ENCODE data around the gene YPEL5. TPM values are rescaled to one million over a fixed set of nuclear protein-coding genes. Genes with fewer than 3 reads are reported as not detected.
"Not testable (repeated sequence)": the region's sequence is repeated elsewhere in the genome, so short reads cannot be mapped to it uniquely, and the experiment has no call there.

YPEL5 gene
- total RNA-seq = 10 to 100 TPM; 52.0 to 88.8 (median 73.8) TPM
- 10 to 100 TPM; 35.5 to 38.3 TPM for polyA plus RNA-seq
- long read RNA-seq, donor 1, transcript YPEL5-202 (4 exons, 2,499 nt) = minor isoform, 5 of 79 reads
- long read RNA-seq, donor 1, transcript YPEL5-203 (5 exons, 2,560 nt) = minor isoform, 7 of 79 reads
- long read RNA-seq, donor 1, transcript YPEL5-201 (3 exons, 2,182 nt) = major isoform, 49 of 79 reads
- long read RNA-seq, donor 1, partial matches to known transcripts = 0 of 79 reads
- long read RNA-seq, donor 1, other reads (novel, unspliced or antisense) = 17 of 79 reads
- long read RNA-seq, donor 2, transcript YPEL5-201 (3 exons, 2,182 nt) = major isoform, 36 of 60 reads
- long read RNA-seq, donor 2, partial matches to known transcripts = 1 of 60 reads
- long read RNA-seq, donor 2, other reads (novel, unspliced or antisense) = 17 of 60 reads
- long read RNA-seq, donor 3, transcript YPEL5-201 (3 exons, 2,182 nt) = major isoform, 131 of 182 reads
- long read RNA-seq, donor 3, transcript YPEL5-202 (4 exons, 2,499 nt) = minor isoform, 7 of 182 reads
- long read RNA-seq, donor 3, partial matches to known transcripts = 4 of 182 reads
- long read RNA-seq, donor 3, other reads (novel, unspliced or antisense) = 31 of 182 reads

DNA sequence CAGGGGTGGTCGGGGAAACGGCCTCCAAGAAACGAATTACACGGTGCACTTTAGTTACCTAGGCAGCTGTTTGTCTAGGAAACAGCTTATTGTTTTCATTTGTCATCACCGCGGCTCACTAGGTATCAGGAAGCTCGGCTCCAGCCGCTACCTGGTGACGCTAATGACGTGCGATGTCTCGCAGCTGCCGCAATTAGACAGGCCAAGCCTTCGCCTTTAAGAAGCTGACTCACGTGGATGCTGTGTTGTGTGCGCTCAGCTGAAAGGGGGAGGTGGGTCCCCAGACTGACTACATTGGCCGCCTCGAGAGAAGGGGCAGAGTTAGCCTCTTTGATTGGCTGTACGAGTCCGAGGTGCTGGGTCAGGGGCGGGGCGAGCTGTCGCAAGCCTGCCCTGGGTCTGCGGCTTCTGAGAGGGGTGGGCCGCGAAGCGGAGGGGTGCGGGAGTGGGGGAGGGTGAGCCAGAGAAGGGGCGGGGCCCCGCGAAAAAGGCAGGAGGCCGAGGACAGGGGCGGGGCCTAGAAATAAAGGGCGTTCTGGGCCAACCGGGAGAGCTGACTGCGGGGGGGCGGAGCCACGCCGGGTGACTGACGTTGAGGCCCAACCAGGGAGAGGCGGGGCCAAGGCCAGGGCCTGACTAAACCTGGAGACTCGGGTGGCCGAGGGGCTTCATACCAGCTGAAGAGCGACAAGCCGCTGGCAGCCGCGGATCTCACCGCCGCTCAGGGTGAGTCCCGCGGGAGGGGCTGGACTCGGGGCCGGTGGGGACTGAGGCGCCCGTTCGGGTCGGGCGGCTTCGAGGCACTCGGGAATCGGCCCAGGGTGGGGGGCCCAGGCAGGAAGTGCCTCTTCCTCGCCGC lies at the start of gene YPEL5:
Gene YPEL5 (plus strand): TSS at position 671 of the 859 bp plus-strand sequence. CDS start 9,645 bp downstream, outside the sequence.
- DNase-seq (peak; percentile 99), ATAC-seq (peak; percentile 95 to 99 (median 98))
- Histone ChIP-seq H3K27me3 (no peaks in the 10 kb centered on the region), H3K4me3 (peak within 1 kb of the TSS; percentile 73 to 99 (median 98)), H3K36me3 (peaks cover 0 to 32% (median 0%) of the 10 kb centered on the region in 9 donors), H3K27ac (peak within 1 kb of the TSS; percentile 93 to 100 (median 99)), H3K4me1 (peaks cover 11 to 47% (median 36%) of the 10 kb centered on the region in 9 donors), H3K9me3 (no peaks in the 10 kb centered on the region)
- WGBS, 2 donors = 0 to 1% methylated on average over 60 to 63 of the region's 63 CpGs
- intact Hi-C loops (cut with DNase I) = loop anchor here in 1 of 10 donors (10.0 kb wide), 1 partner anchor 1088 kb away; the partner anchor contains the start of gene EHD3
- TF ChIP-seq, protein P1, sequence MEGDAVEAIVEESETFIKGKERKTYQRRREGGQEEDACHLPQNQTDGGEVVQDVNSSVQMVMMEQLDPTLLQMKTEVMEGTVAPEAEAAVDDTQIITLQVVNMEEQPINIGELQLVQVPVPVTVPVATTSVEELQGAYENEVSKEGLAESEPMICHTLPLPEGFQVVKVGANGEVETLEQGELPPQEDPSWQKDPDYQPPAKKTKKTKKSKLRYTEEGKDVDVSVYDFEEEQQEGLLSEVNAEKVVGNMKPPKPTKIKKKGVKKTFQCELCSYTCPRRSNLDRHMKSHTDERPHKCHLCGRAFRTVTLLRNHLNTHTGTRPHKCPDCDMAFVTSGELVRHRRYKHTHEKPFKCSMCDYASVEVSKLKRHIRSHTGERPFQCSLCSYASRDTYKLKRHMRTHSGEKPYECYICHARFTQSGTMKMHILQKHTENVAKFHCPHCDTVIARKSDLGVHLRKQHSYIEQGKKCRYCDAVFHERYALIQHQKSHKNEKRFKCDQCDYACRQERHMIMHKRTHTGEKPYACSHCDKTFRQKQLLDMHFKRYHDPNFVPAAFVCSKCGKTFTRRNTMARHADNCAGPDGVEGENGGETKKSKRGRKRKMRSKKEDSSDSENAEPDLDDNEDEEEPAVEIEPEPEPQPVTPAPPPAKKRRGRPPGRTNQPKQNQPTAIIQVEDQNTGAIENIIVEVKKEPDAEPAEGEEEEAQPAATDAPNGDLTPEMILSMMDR (IDR thresholded peaks at IDR 0.05) = no peak

DNA sequence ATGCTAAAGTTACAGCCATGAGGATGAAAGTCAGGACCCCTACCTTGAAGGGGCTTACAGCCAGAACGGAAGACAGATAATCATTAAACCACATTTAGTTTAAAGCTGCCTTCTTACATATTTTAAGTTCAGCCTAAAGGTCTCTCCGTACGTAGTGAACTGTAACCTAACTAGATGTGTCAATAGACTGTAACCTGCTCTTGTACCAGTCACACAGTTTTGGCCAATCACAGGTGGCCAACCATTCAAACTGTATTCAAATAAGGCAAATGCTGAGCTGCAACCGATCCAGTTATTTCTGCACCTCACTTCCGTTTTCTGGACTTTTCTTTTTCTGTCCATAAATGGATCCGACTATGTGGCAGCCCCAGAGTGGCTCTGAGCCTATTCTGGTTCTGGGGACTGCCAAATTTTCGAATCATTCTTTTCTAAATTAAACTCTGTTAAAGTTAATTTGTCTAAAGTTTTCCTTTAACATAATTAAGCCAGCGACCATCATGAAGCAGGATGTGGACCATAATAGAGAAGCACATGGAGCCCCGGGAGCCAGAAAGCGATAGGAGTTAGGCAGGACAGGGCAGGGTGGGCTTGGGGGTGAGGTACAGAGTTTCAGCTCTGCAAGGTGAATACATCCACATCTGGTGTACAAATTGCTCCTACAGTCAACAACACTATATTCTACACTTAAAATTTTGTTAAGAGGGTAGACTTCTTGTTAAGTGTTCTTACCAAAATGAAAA lies 48.4 kb upstream of the YPEL5 start:
- H3K4me1 ChIP-seq = no peaks in the 10 kb centered on the region
- peaks cover 0 to 57% (median 34%) of the 10 kb centered on the region in 7 donors for H3K27me3 ChIP-seq
- H3K9me3 ChIP-seq = no peaks in the 10 kb centered on the region
- intact Hi-C loops (cut with DNase I) = no loop called here
- DNase-seq = no peak
- TF ChIP-seq, protein P1 (IDR thresholded peaks at IDR 0.05) = no peak
- no peak overlapping the region for H3K4me3 ChIP-seq
- ATAC-seq = no peak
- H3K36me3 ChIP-seq = no peaks in the 10 kb centered on the region
- no peak overlapping the region for H3K27ac ChIP-seq
- WGBS, 2 donors = 73 to 78% methylated on average over 10 of the region's 10 CpGs

DNA sequence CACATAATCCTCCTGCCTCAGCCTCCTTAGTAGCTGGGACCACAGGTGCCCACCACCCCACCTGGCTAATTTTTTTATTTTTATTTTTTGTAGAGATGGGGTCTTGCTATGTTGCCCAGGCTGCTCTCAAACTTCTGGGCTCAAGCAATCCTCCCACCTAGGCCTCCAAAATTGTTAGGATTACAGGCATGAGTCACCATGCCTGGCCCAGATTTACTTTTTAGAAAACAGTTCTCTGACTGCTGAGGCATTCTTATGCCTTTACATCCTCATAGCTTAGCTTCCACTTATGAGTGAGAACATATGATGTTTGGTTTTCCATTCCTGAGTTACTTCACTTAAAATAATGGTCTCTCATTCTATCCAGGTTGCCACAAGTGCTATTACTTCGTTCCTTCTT lies 47.4 kb upstream of the YPEL5 start:
- intact Hi-C loops (cut with DNase I); H3K4me1 ChIP-seq; DNase-seq; H3K9me3 ChIP-seq; H3K27ac ChIP-seq; H3K36me3 ChIP-seq; H3K4me3 ChIP-seq; ATAC-seq: not testable (repeated sequence)
- WGBS, 2 donors = 71 to 80% methylated on average over 1 of the region's 1 CpG
- H3K27me3 ChIP-seq = peaks cover 0 to 52% (median 31%) of the 10 kb centered on the region in 7 donors

DNA sequence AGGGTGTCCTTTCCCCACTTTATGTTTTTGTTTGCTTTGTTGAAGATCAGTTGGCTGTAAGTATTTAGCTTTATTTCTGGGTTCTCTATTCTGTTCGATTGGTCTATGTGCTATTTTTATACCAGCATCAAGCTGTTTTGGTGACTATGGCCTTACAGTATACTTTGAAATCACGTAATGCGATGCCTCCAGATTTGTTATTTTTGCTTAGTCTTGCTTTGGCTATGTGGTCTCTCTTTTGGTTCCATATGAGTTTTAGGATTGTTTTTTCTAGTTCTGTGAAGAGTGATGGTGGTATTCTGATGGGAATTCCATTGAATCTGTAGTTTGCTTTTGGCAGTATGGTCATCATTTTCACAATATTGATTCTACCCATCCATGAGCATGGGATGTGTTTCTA lies 46.1 kb upstream of the YPEL5 start:
- H3K4me1 ChIP-seq; H3K36me3 ChIP-seq; H3K4me3 ChIP-seq; intact Hi-C loops (cut with DNase I); H3K9me3 ChIP-seq; ATAC-seq; H3K27ac ChIP-seq; DNase-seq: not testable (repeated sequence)
- WGBS, 2 donors = 75 to 82% methylated on average over 3 of the region's 3 CpGs
- peaks cover 0 to 46% (median 24%) of the 10 kb centered on the region in 7 donors for H3K27me3 ChIP-seq

Data from heart right ventricle (tissue), 16 donors.